SK-N-SH (cell line): ENCODE results near the gene PIBF1.

Experiments
- EP300 ChIP-seq, 2 experiments: IDR thresholded peaks; 2 replicates each; pipeline versions ENCODE4 v1.4.0 to v1.6.1; 2012; ENCODE audit warnings: borderline replicate concordance in 1 of 2, low read depth in 1 of 2, low read length in 1 of 2
- JUND ChIP-seq: IDR thresholded peaks from 2 replicates; pipeline ENCODE4 v1.4.0; 2012
- RFX5 ChIP-seq: IDR thresholded peaks from 2 replicates; pipeline ENCODE4 v1.6.1; 2012; ENCODE audit warnings: mild to moderate bottlenecking, improper control_type of control experiment, low read length
- TF ChIP-seq, protein P1 (sequence below): fragments of 200-600 bp; sonication (generic); IDR thresholded peaks from 2 replicates; pipeline ENCODE4 v1.6.1; 2017; ENCODE audit warnings: antibody characterized with exemption, mild to moderate bottlenecking, moderate library complexity

DNA sequence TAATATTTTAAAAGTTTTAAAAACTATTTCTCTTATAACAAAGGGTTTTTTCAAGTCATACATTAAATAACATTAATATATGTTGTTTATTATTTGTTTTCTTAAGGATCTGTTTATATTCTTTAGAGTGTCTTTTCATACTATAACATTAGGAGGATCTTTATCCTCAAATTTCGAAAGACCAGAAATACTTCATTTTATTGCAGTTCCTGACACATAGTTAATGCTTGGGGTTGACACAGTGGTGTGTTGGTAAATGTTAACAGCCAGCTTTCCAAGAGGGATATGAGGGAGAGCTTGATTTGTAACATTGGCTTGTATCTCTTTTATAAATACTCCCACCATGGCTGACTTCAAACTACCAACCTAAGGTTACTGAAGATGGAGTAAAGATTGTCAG is 150.3 kb downstream of the PIBF1 start:
- TF ChIP-seq EP300 (IDR thresholded peaks at IDR 0.05; ENCODE audit: borderline replicate concordance in 1 of 2, low read depth in 1 of 2, low read length in 1 of 2) (no peak), JUND (no peak), RFX5 (no peak)
- TF ChIP-seq, protein P1, sequence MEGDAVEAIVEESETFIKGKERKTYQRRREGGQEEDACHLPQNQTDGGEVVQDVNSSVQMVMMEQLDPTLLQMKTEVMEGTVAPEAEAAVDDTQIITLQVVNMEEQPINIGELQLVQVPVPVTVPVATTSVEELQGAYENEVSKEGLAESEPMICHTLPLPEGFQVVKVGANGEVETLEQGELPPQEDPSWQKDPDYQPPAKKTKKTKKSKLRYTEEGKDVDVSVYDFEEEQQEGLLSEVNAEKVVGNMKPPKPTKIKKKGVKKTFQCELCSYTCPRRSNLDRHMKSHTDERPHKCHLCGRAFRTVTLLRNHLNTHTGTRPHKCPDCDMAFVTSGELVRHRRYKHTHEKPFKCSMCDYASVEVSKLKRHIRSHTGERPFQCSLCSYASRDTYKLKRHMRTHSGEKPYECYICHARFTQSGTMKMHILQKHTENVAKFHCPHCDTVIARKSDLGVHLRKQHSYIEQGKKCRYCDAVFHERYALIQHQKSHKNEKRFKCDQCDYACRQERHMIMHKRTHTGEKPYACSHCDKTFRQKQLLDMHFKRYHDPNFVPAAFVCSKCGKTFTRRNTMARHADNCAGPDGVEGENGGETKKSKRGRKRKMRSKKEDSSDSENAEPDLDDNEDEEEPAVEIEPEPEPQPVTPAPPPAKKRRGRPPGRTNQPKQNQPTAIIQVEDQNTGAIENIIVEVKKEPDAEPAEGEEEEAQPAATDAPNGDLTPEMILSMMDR = no peak
